HG03139 (cell line): ENCODE data around the gene DENND1B.

Experiments
- ATAC-seq: cut with Tn5 transposase; IDR thresholded peaks from one replicate; pipeline ENCODE4 v1.9.1; 2021; ENCODE audit not compliant: unreplicated experiment

DENND1B gene

GRCh38 chr1:197686702-197687355, 88.5 kb downstream of the DENND1B start:
- no peak for ATAC-seq

- no peak for ATAC-seq
Measured at GRCh38 chr1:197686231-197686630, 89.0 kb downstream of the DENND1B start.

GRCh38 chr1:197685785-197686184, 89.5 kb downstream of the DENND1B start:
- no peak for ATAC-seq

- no peak for ATAC-seq
Measured at GRCh38 chr1:197683895-197684553, 91.3 kb downstream of the DENND1B start.

GRCh38 chr1:197683280-197683679, 92.0 kb downstream of the DENND1B start:
- no peak for ATAC-seq

- no peak for ATAC-seq
Measured at GRCh38 chr1:197680311-197680710, 95.0 kb downstream of the DENND1B start.

GRCh38 chr1:197677752-197678295, 97.5 kb downstream of the DENND1B start:
- no peak for ATAC-seq

- ATAC-seq = no peak
Measured at GRCh38 chr1:197677313-197677712, 98.0 kb downstream of the DENND1B start.

- no peak for ATAC-seq
Measured at GRCh38 chr1:197675583-197676208, 99.6 kb downstream of the DENND1B start.

GRCh38 chr1:197674286-197674685, 101.0 kb downstream of the DENND1B start:
- no peak for ATAC-seq

GRCh38 chr1:197673292-197673691, 102.0 kb downstream of the DENND1B start:
- ATAC-seq = no peak

GRCh38 chr1:197672347-197672746, 102.9 kb downstream of the DENND1B start:
- no peak for ATAC-seq

- ATAC-seq = no peak
Measured at GRCh38 chr1:197671920-197672319, 103.4 kb downstream of the DENND1B start.

- no peak for ATAC-seq
Measured at GRCh38 chr1:197671140-197671539, 104.1 kb downstream of the DENND1B start.

- ATAC-seq = no peak
Measured at GRCh38 chr1:197666769-197667285, 108.5 kb downstream of the DENND1B start.

GRCh38 chr1:197664391-197664790, 110.9 kb downstream of the DENND1B start:
- ATAC-seq = no peak

- ATAC-seq = no peak
Measured at GRCh38 chr1:197663162-197663953, 111.9 kb downstream of the DENND1B start.

GRCh38 chr1:197660389-197660788, 114.9 kb downstream of the DENND1B start:
- ATAC-seq = no peak

- no peak for ATAC-seq
Measured at GRCh38 chr1:197659171-197659570, 116.1 kb downstream of the DENND1B start.

- ATAC-seq = no peak
Measured at GRCh38 chr1:197649188-197649587, 126.1 kb downstream of the DENND1B start.

GRCh38 chr1:197638316-197638715, 137.0 kb downstream of the DENND1B start:
- ATAC-seq = no peak
